Neural crest cell (in vitro differentiated cells): Measurements from ENCODE around the gene EVI2A. TPM values are rescaled to one million over a fixed set of nuclear protein-coding genes. Genes with fewer than 3 reads are reported as not detected.

Experiments
- DNase-seq: peaks from one replicate; pipeline ENCODE4 v3.0.0; 2021; ENCODE audit warnings: low read depth, mixed read lengths, low spot score
- H3K27ac Mint-ChIP-seq: one replicate; pipeline ENCODE4 v1.8.0; 2021; ENCODE audit warnings: mild to moderate bottlenecking, mixed read lengths; ENCODE audit not compliant: unreplicated experiment
- H3K27me3 Mint-ChIP-seq: 2 replicates; pipeline ENCODE4 v1.8.0; 2021; ENCODE audit warnings: low read depth, mild to moderate bottlenecking, mixed read lengths
- H3K36me3 Mint-ChIP-seq: 2 replicates; pipeline ENCODE4 v1.8.0; 2021; ENCODE audit warnings: low read depth, mild to moderate bottlenecking, mixed read lengths
- H3K4me1 Mint-ChIP-seq: 2 replicates; pipeline ENCODE4 v1.8.0; 2021; ENCODE audit warnings: mixed read lengths
- H3K4me3 Mint-ChIP-seq: one replicate; pipeline ENCODE4 v1.8.0; 2021; ENCODE audit warnings: mild to moderate bottlenecking, mixed read lengths
- H3K9me3 Mint-ChIP-seq: 2 replicates; pipeline ENCODE4 v1.8.0; 2021; ENCODE audit warnings: mixed read lengths
- CTCF ChIP-seq: fragments of 200-600 bp; sonication (generic); conservative IDR thresholded peaks from 2 replicates; pipeline ENCODE4 v1.5.0; 2021; ENCODE audit warnings: antibody characterized with exemption, mild to moderate bottlenecking
- total RNA-seq: library from RNA; stranded (reverse); gene quantifications from 2 replicates; pipeline ENCODE4 v1.2.1, GENCODE V29; 2021

Gene EVI2A
- total RNA-seq, 1 donor from 2014 or later, result not detected

- peaks cover 11% of the 10 kb centered on the region for H3K4me1 Mint-ChIP-seq
- no peaks in the 10 kb centered on the region for H3K9me3 Mint-ChIP-seq
- TF ChIP-seq CTCF, result no peak
- H3K27me3 Mint-ChIP-seq, result no peaks in the 10 kb centered on the region
- H3K27ac Mint-ChIP-seq, result no peak overlapping the region
- no peak overlapping the region for H3K4me3 Mint-ChIP-seq
- no peak for DNase-seq
- H3K36me3 Mint-ChIP-seq, result peaks cover 22% of the 10 kb centered on the region
Observed at GRCh38 chr17:31272803-31273202, 48.6 kb downstream of the EVI2A start.

GRCh38 chr17:31272236-31272635 is 49.2 kb downstream of the EVI2A start:
- H3K9me3 Mint-ChIP-seq, result no peaks in the 10 kb centered on the region
- no peaks in the 10 kb centered on the region for H3K27me3 Mint-ChIP-seq
- no peak overlapping the region for H3K4me3 Mint-ChIP-seq
- TF ChIP-seq CTCF, result no peak
- peaks cover 11% of the 10 kb centered on the region for H3K4me1 Mint-ChIP-seq
- no peak overlapping the region for H3K27ac Mint-ChIP-seq
- DNase-seq, result no peak
- H3K36me3 Mint-ChIP-seq, result peaks cover 22% of the 10 kb centered on the region

- Mint-ChIP-seq H3K4me3 (no peak overlapping the region), H3K9me3 (no peaks in the 10 kb centered on the region), H3K36me3 (peaks cover 21% of the 10 kb centered on the region), H3K27me3 (no peaks in the 10 kb centered on the region), H3K4me1 (peaks cover 11% of the 10 kb centered on the region), H3K27ac (no peak overlapping the region)
- no peak for DNase-seq
- TF ChIP-seq CTCF, result no peak
Observed at GRCh38 chr17:31269578-31269983, 51.8 kb downstream of the EVI2A start.

- no peak for DNase-seq
- Mint-ChIP-seq H3K4me3 (no peak overlapping the region), H3K36me3 (peaks cover 21% of the 10 kb centered on the region), H3K4me1 (peaks cover 11% of the 10 kb centered on the region), H3K27me3 (no peaks in the 10 kb centered on the region), H3K27ac (no peak overlapping the region), H3K9me3 (no peaks in the 10 kb centered on the region)
- no peak for TF ChIP-seq CTCF
Observed at GRCh38 chr17:31269036-31269577, 52.3 kb downstream of the EVI2A start.

Other genes with a start within 250 kb of the EVI2A start
- gene NF1, start 226.6 kb downstream of the EVI2A start, total RNA-seq, result 60.6 and 62.9 TPM in 2 replicates
- not detected in 2 replicates for gene OMG, start 24.4 kb downstream of the EVI2A start, total RNA-seq
- gene EVI2B, start 7.6 kb downstream of the EVI2A start, total RNA-seq, result not detected in 2 replicates
- 7.4 and 8.0 TPM in 2 replicates for gene RAB11FIP4, start 70.1 kb upstream of the EVI2A start, total RNA-seq